Loucy (cell line): ENCODE measurements around the gene ZNF76.

ENCODE experiments used
- H2AFZ ChIP-seq: fragments of 200-600 bp; sonication (generic); 2 replicates; pipeline ENCODE4 v1.6.0; 2016; ENCODE audit warnings: antibody characterized with exemption, mild to moderate bottlenecking, low read length, moderate library complexity
- H3F3A ChIP-seq: fragments of 200-600 bp; 2 replicates; pipeline ENCODE4 v1.6.0; 2016; ENCODE audit warnings: antibody characterized with exemption, low read depth, mild to moderate bottlenecking
- H3K27me3 ChIP-seq: fragments of 200-600 bp; sonication (generic); 2 replicates; pipeline ENCODE4 v1.6.1; 2014; ENCODE audit warnings: low read length, mild to moderate bottlenecking; ENCODE audit not compliant: insufficient read depth, poor library complexity, severe bottlenecking
- H3K36me3 ChIP-seq: fragments of 200-600 bp; sonication (generic); 2 replicates; pipeline ENCODE4 v1.6.1; 2016; ENCODE audit warnings: low read length; ENCODE audit not compliant: insufficient read depth
- H3K4me1 ChIP-seq: fragments of 200-600 bp; sonication (generic); 2 replicates; pipeline ENCODE4 v1.5.1; 2014; ENCODE audit warnings: low read length, mild to moderate bottlenecking; ENCODE audit not compliant: insufficient read depth, poor library complexity, severe bottlenecking
- H3K4me2 ChIP-seq: fragments of 200-600 bp; sonication (generic); 2 replicates; pipeline ENCODE4 v1.6.0; 2014; ENCODE audit warnings: antibody characterized with exemption, low read length, low read depth, mild to moderate bottlenecking; ENCODE audit not compliant: poor library complexity, severe bottlenecking
- H3K4me3 ChIP-seq: fragments of 200-600 bp; sonication (generic); 2 replicates; pipeline ENCODE4 v1.5.1; 2014; ENCODE audit warnings: low read length, mild to moderate bottlenecking, mixed read lengths; ENCODE audit not compliant: poor library complexity, severe bottlenecking
- H3K79me2 ChIP-seq: fragments of 200-600 bp; sonication (generic); 2 replicates; pipeline ENCODE4 v1.6.1; 2014; ENCODE audit warnings: low read length; ENCODE audit not compliant: insufficient read depth
- H3K9ac ChIP-seq: fragments of 200-600 bp; sonication (generic); 2 replicates; pipeline ENCODE4 v1.6.0; 2014; ENCODE audit warnings: mild to moderate bottlenecking, low read depth, low read length, moderate library complexity; ENCODE audit not compliant: poor library complexity, severe bottlenecking
- H3K9me2 ChIP-seq: fragments of 200-600 bp; sonication (generic); replicated peaks from 2 replicates; pipeline ENCODE4 v1.6.1; 2016; ENCODE audit warnings: low read depth, low read length, mixed read lengths
- H3K9me3 ChIP-seq: fragments of 200-600 bp; sonication (generic); 2 replicates; pipeline ENCODE4 v1.6.1; 2014; ENCODE audit warnings: mild to moderate bottlenecking, antibody characterized with exemption, low read length, low read depth; ENCODE audit not compliant: insufficient read depth
- H4K20me1 ChIP-seq: fragments of 200-600 bp; sonication (generic); 2 replicates; pipeline ENCODE4 v1.6.0; 2014; ENCODE audit warnings: antibody characterized with exemption, low read length, mild to moderate bottlenecking; ENCODE audit not compliant: insufficient read depth, poor library complexity, severe bottlenecking
- EZH2phosphoT487 ChIP-seq: fragments of 200-600 bp; IDR thresholded peaks from 2 replicates; pipeline ENCODE4 v1.6.1; 2018; ENCODE audit warnings: antibody characterized with exemption, mild to moderate bottlenecking, moderate library complexity, borderline replicate concordance
- TF ChIP-seq, protein P1 (sequence below): fragments of 200-600 bp; sonication (generic); conservative IDR thresholded peaks from 2 replicates; pipeline ENCODE4 v1.5.1; 2014; ENCODE audit warnings: mild to moderate bottlenecking, antibody characterized with exemption, low read length

The ZNF76 gene

DNA sequence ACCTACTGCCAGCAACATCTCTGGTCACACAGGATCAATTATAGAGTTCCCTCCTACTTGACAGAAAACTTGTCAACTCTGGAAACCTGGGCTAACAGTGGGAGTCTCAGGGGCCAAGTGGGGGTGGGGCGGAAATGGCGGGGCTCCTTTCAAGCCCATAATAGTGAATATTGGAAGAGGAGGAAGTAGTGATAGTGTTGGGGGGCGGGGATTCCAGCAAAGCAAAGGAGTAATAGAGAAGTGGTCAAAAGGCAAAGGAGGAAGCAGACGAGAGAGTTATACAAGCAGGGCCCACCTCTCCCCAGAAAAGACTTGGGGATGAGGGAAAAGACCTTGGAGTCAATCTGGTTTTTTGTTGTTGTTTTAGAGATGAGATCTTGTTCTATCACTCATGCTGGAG is 40.1 kb downstream of the ZNF76 start:
- Histone ChIP-seq H3K4me2 (peak overlapping the region; percentile 89), H4K20me1 (peaks cover 29% of the 10 kb centered on the region), H2AFZ (no peak overlapping the region), H3K9me2 (no peaks in the 10 kb centered on the region), H3K79me2 (peaks cover 68% of the 10 kb centered on the region), H3K9me3 (no peaks in the 10 kb centered on the region), H3K9ac (peak overlapping the region; percentile 98), H3K4me1 (peaks cover 81% of the 10 kb centered on the region), H3K36me3 (no peaks in the 10 kb centered on the region; the same call in 1 of the 2 replicates), H3F3A (no peaks in the 10 kb centered on the region), H3K4me3 (peak overlapping the region; percentile 91), H3K27me3 (no peaks in the 10 kb centered on the region)
- TF ChIP-seq EZH2phosphoT487: no peak
- TF ChIP-seq, protein P1, sequence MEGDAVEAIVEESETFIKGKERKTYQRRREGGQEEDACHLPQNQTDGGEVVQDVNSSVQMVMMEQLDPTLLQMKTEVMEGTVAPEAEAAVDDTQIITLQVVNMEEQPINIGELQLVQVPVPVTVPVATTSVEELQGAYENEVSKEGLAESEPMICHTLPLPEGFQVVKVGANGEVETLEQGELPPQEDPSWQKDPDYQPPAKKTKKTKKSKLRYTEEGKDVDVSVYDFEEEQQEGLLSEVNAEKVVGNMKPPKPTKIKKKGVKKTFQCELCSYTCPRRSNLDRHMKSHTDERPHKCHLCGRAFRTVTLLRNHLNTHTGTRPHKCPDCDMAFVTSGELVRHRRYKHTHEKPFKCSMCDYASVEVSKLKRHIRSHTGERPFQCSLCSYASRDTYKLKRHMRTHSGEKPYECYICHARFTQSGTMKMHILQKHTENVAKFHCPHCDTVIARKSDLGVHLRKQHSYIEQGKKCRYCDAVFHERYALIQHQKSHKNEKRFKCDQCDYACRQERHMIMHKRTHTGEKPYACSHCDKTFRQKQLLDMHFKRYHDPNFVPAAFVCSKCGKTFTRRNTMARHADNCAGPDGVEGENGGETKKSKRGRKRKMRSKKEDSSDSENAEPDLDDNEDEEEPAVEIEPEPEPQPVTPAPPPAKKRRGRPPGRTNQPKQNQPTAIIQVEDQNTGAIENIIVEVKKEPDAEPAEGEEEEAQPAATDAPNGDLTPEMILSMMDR: no peak

DNA sequence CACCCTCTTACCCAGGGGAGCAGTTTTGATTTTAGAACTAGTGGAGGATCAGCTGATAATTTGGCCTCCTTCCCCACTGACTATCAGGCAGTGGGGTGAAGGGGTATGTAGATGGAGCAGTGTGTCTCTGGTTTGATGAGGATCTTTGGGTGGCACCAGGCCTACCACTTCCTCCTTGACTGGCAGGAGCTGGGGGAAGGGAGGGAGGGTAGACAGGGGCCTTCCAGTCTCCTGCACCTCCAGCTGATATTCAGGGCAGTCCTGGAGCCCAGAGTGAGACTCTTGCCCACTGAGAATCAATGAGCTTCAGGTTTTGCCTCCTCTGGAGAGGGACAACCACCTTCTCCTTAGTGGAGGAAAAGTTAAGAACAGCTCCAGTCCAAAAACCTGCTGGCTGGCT is 41.3 kb downstream of the ZNF76 start:
- H3K9me3 ChIP-seq: no peaks in the 10 kb centered on the region
- no peaks in the 10 kb centered on the region for H3F3A ChIP-seq
- H4K20me1 ChIP-seq: peaks cover 34% of the 10 kb centered on the region
- no peaks in the 10 kb centered on the region for H3K9me2 ChIP-seq
- H3K4me3 ChIP-seq: peak overlapping the region; percentile 91
- peak overlapping the region; percentile 89 for H3K4me2 ChIP-seq
- H3K79me2 ChIP-seq: peaks cover 79% of the 10 kb centered on the region
- peak overlapping the region; percentile 98 for H3K9ac ChIP-seq
- no peaks in the 10 kb centered on the region for H3K27me3 ChIP-seq
- TF ChIP-seq EZH2phosphoT487: no peak
- TF ChIP-seq, protein P1: no peak
- no peak overlapping the region for H2AFZ ChIP-seq
- H3K4me1 ChIP-seq: peaks cover 73% of the 10 kb centered on the region
- no peaks in the 10 kb centered on the region for H3K36me3 ChIP-seq

DNA sequence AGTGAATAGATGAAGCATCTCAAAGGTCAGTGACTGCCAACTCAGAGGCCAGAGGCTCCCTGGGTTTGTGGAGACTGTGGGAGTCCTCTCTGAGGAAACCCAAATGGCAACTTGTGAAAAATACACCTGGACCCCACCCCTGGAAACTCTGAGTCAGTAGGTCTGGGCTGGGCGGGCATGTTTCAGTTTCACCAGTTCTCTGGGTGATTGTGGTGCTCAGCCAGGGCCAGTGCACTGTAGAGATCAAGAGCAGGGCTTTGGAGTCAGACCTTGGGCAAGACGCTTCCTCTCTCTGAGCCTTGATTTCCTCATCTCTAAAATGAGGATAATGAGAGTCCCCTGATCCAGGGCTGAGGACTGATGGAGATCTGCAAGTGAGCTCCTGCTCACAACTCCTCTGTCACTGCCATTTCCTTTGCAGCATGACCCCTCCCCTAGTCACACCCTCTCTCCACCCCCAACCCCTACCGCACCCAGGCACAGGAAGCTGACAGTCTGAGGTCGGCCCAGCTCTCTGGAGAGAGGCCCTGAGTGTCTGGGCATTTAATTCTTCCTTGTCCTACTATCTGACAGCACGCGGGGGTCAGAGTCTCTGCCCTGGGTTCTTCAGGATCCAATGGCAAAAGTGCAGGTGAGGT is 43.2 kb downstream of the ZNF76 start:
- H3K36me3 ChIP-seq: no peaks in the 10 kb centered on the region
- peaks cover 60% of the 10 kb centered on the region for H3K4me1 ChIP-seq
- TF ChIP-seq, protein P1: no peak
- TF ChIP-seq EZH2phosphoT487: no peak
- peak overlapping the region; percentile 58 for H3K9ac ChIP-seq
- no peaks in the 10 kb centered on the region for H3K9me3 ChIP-seq
- H3K4me3 ChIP-seq: peak overlapping the region; percentile 73
- no peaks in the 10 kb centered on the region for H3K27me3 ChIP-seq
- no peak overlapping the region for H2AFZ ChIP-seq
- H3K79me2 ChIP-seq: peaks cover 92% of the 10 kb centered on the region
- H3K9me2 ChIP-seq: no peaks in the 10 kb centered on the region
- H3K4me2 ChIP-seq: peak overlapping the region; percentile 90
- H3F3A ChIP-seq: no peaks in the 10 kb centered on the region
- H4K20me1 ChIP-seq: peaks cover 34% of the 10 kb centered on the region
